ENCODE data around the gene FCMR.
"Not testable (repeated sequence)": the region's sequence is repeated elsewhere in the genome, so short reads cannot be mapped to it uniquely, and the experiment has no call there.

Gene FCMR

GRCh38 chr1:206924592-206925105, 2.9 kb upstream of the FCMR start:
- H3K4me3 ChIP-seq (ENCODE audit: low read depth, low read length), result no peak overlapping the region
- peak; percentile 77 for DNase-seq (ENCODE audit: low read depth)
- TF ChIP-seq, protein P1, sequence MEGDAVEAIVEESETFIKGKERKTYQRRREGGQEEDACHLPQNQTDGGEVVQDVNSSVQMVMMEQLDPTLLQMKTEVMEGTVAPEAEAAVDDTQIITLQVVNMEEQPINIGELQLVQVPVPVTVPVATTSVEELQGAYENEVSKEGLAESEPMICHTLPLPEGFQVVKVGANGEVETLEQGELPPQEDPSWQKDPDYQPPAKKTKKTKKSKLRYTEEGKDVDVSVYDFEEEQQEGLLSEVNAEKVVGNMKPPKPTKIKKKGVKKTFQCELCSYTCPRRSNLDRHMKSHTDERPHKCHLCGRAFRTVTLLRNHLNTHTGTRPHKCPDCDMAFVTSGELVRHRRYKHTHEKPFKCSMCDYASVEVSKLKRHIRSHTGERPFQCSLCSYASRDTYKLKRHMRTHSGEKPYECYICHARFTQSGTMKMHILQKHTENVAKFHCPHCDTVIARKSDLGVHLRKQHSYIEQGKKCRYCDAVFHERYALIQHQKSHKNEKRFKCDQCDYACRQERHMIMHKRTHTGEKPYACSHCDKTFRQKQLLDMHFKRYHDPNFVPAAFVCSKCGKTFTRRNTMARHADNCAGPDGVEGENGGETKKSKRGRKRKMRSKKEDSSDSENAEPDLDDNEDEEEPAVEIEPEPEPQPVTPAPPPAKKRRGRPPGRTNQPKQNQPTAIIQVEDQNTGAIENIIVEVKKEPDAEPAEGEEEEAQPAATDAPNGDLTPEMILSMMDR (IDR thresholded peaks at IDR 0.05; ENCODE audit: low read depth, low read length, missing control alignments), result no peak

- not testable (repeated sequence) for DNase-seq (ENCODE audit: low read depth)
- H3K4me3 ChIP-seq (ENCODE audit: low read depth, low read length), result peak overlapping the region; percentile 71
These were observed 2.3 kb upstream of the FCMR start for GRCh38 chr1:206923961-206924557.

GRCh38 chr1:206923009-206923960, 1.5 kb upstream of the FCMR start:
- peak overlapping the region; percentile 71 for H3K4me3 ChIP-seq (ENCODE audit: low read depth, low read length)
- DNase-seq (ENCODE audit: low read depth), result peak; percentile 90
- TF ChIP-seq, protein P1 (IDR thresholded peaks at IDR 0.05; ENCODE audit: low read depth, low read length, missing control alignments), result no peak

DNA sequence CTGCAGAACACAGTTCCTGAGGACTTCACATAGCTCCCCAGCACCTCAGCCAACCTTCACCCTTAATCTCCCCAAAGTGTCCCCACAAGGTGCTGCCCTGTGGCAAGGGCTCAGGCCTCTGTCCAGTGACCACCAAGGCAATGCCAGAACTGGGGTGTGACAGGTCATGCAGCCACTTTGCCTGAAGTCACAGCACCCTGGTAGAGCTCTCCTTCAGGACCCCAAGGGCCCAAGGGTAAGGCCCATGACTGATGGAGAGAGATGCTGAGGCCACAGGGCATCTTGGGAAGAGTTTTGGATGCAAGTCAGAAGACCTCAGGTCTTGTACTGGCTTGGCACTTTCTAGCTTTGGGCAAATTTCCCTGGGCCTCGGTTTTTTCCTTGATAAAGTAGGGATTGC, 783 bp upstream of the FCMR start:
- H3K4me3 ChIP-seq (ENCODE audit: low read depth, low read length), result peak overlapping the region; percentile 71
- DNase-seq (ENCODE audit: low read depth), result no peak
- TF ChIP-seq, protein P1 (IDR thresholded peaks at IDR 0.05; ENCODE audit: low read depth, low read length, missing control alignments), result no peak

- DNase-seq (ENCODE audit: low read depth), result no peak
- H3K4me3 ChIP-seq (ENCODE audit: low read depth, low read length), result peak overlapping the region; percentile 71
- TF ChIP-seq, protein P1 (IDR thresholded peaks at IDR 0.05; ENCODE audit: low read depth, low read length, missing control alignments), result no peak
These were observed 3.7 kb downstream of the FCMR start for GRCh38 chr1:206918076-206918475.

DNA sequence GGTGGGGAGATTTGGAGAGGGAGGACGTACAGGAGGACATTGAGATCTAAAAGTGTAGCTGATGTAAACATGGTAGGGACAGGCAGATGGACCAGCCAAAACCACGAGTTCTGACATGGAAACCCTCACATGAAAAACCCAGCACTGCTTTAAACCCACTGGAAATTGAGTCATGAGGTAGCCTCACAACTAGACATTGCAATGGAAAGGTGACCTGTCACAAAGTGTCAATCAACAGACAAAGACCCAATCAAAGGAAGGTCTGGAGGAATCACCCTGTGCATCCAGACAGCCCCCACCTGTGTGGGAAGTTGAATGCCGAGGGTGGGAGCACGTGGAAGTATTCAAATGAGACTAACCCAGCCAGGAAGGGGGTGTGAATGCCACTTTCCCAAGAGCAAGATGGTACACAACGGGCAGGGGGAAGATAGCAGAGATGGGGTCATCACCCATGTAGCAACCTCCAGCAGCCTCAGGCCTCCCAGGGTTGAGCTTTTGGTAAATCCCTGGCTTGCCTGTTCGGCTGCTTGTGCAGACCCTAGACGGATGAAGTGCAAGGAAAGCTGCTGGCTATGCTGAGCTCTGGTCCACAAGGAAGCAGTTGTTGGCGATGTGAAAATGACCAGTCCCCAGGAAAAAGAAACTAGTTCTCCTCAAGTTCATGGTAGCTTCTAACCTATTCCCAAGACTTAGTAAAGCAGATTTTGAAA, 5.6 kb downstream of the FCMR start:
- TF ChIP-seq, protein P1 (IDR thresholded peaks at IDR 0.05; ENCODE audit: low read depth, low read length, missing control alignments), result no peak
- H3K4me3 ChIP-seq (ENCODE audit: low read depth, low read length), result no peak overlapping the region
- DNase-seq (ENCODE audit: low read depth), result no peak
